Testis (tissue), 3 donors: ENCODE measurements around the gene DCLK2. TPM values are rescaled to one million over a fixed set of nuclear protein-coding genes. Genes with fewer than 3 reads are reported as not detected.

ENCODE experiments used
- DNase-seq: peaks from one replicate; pipeline ENCODE4 v3.0.0-alpha.2; 2019
- H3K27ac ChIP-seq, 2 donors: fragments of 200-600 bp; sonication (generic); one replicate each; pipeline ENCODE4 v1.5.1; 2019
- H3K27me3 ChIP-seq: fragments of 200-600 bp; sonication (generic); one replicate; pipeline ENCODE4 v1.5.1; 2019
- H3K36me3 ChIP-seq: fragments of 200-600 bp; sonication (generic); one replicate; pipeline ENCODE4 v1.5.1; 2017; ENCODE audit warnings: low read depth; ENCODE audit errors: missing control alignments
- H3K4me1 ChIP-seq: fragments of 200-600 bp; sonication (generic); one replicate; pipeline ENCODE4 v1.5.1; 2019
- H3K4me3 ChIP-seq, 2 donors: fragments of 200-600 bp; sonication (generic); one replicate each; pipeline ENCODE4 v1.5.1; 2017 to 2019
- H3K9me3 ChIP-seq: fragments of 200-600 bp; sonication (generic); one replicate; pipeline ENCODE4 v1.5.1; 2017
- CTCF ChIP-seq, 3 experiments: fragments of 450-650 bp in 2 of 3; fragments of 200-600 bp in 1 of 3; sonication (generic) in 1 of 3; IDR thresholded peaks; one replicate each; pipeline ENCODE4 v1.5.1; 2016 to 2019; ENCODE audit warnings: antibody characterized with exemption in 3 of 3, mild to moderate bottlenecking in 2 of 3, moderate library complexity in 1 of 3
- POLR2A ChIP-seq: fragments of 450-650 bp; IDR thresholded peaks from one replicate; pipeline ENCODE4 v1.6.1; 2017; ENCODE audit warnings: antibody characterized with exemption, mild to moderate bottlenecking, moderate library complexity
- WGBS, 2 donors: methylation state at CpG; one replicate each; pipeline ENCODE4 v1.1.5; 2018; 5-methylcytosine and 5-hydroxymethylcytosine counted together
- intact Hi-C: fragments of 100-400 bp; cut with DNase I; formaldehyde crosslinking; loops from one replicate; pipeline ENCODE4 v1.15.1; 2023; ENCODE audit warnings: low total_unique reads
- polyA plus RNA-seq: library from polyadenylated mRNA; stranded (reverse); fragments of 350-450 nt; fragmentation: Illumina TruSeq; extraction: RNeasy Lipid Tissue Mini Kit (QIAGEN cat#74804); gene quantifications from one replicate; pipeline ENCODE4 v1.2.3, GENCODE V29; 2014; ENCODE audit warnings: low read depth, low replicate concordance; ENCODE audit not compliant: insufficient read depth
- total RNA-seq, 2 donors: library from RNA; depleted of rRNA; stranded (reverse); fragments of >200 nt; gene quantifications; one replicate each; pipeline ENCODE4 v1.2.3, GENCODE V29; 2016

DCLK2 gene
- total and polyA plus RNA-seq, 3 donors from 2014 or later: 6.1 to 18.4 (median 14.8) TPM

- Histone ChIP-seq H3K4me1 (no peaks in the 10 kb centered on the region), H3K4me3 (no peak overlapping the region), H3K9me3 (no peaks in the 10 kb centered on the region), H3K36me3 (no peaks in the 10 kb centered on the region), H3K27me3 (no peaks in the 10 kb centered on the region), H3K27ac (no peak overlapping the region)
- intact Hi-C loops: no loop called here
- 67 to 69% methylated on average over 6 of the region's 6 CpGs for WGBS, 2 donors
- no peak for DNase-seq
- TF ChIP-seq POLR2A: no peak
- TF ChIP-seq CTCF (IDR thresholded peaks at IDR 0.05): no peak
Measured at GRCh38 chr4:150232029-150232428, 153.8 kb downstream of the DCLK2 start.

GRCh38 chr4:150234246-150234645, 156.0 kb downstream of the DCLK2 start:
- WGBS, 2 donors: 96% methylated on average over 5 of the region's 5 CpGs
- Histone ChIP-seq H3K36me3 (no peaks in the 10 kb centered on the region), H3K27ac (no peak overlapping the region), H3K27me3 (no peaks in the 10 kb centered on the region), H3K4me1 (no peaks in the 10 kb centered on the region), H3K9me3 (no peaks in the 10 kb centered on the region), H3K4me3 (no peak overlapping the region)
- no peak for DNase-seq
- intact Hi-C loops: no loop called here
- no peak for TF ChIP-seq POLR2A
- TF ChIP-seq CTCF (IDR thresholded peaks at IDR 0.05): no peak

- Histone ChIP-seq H3K27me3 (no peaks in the 10 kb centered on the region), H3K27ac (no peak overlapping the region), H3K4me3 (no peak overlapping the region), H3K9me3 (no peaks in the 10 kb centered on the region), H3K36me3 (no peaks in the 10 kb centered on the region), H3K4me1 (no peaks in the 10 kb centered on the region)
- TF ChIP-seq POLR2A: no peak
- TF ChIP-seq CTCF (IDR thresholded peaks at IDR 0.05): no peak
- 87 to 90% methylated on average over 5 of the region's 5 CpGs for whole genome bisulfite sequencing, 2 donors
- no peak for DNase-seq
- intact Hi-C loops: no loop called here
Measured at GRCh38 chr4:150235317-150235716, 157.1 kb downstream of the DCLK2 start.

- no peak for DNase-seq
- no peak for TF ChIP-seq POLR2A
- no peak for TF ChIP-seq CTCF (IDR thresholded peaks at IDR 0.05)
- Histone ChIP-seq H3K9me3 (no peaks in the 10 kb centered on the region), H3K4me3 (no peak overlapping the region), H3K4me1 (no peaks in the 10 kb centered on the region), H3K27me3 (no peaks in the 10 kb centered on the region), H3K36me3 (no peaks in the 10 kb centered on the region), H3K27ac (no peak overlapping the region)
- intact Hi-C loops: no loop called here
- 61 to 78% methylated on average over 6 of the region's 6 CpGs for WGBS, 2 donors
Measured at GRCh38 chr4:150235808-150236271, 157.6 kb downstream of the DCLK2 start.

GRCh38 chr4:150236626-150237025, 158.4 kb downstream of the DCLK2 start:
- intact Hi-C loops: no loop called here
- no peak for TF ChIP-seq POLR2A
- no peak for TF ChIP-seq CTCF (IDR thresholded peaks at IDR 0.05)
- H3K36me3 ChIP-seq: no peaks in the 10 kb centered on the region
- H3K9me3 ChIP-seq: no peaks in the 10 kb centered on the region
- H3K4me1 ChIP-seq: no peaks in the 10 kb centered on the region
- H3K27ac ChIP-seq: no peak overlapping the region
- no peaks in the 10 kb centered on the region for H3K27me3 ChIP-seq
- no peak overlapping the region for H3K4me3 ChIP-seq
- DNase-seq: no peak
